Suppressor macrophage treated with lipopolysaccharide for 1 hour (primary cell): Measurements from ENCODE around the gene JAK3.
A peak's percentile ranks its signal among the peaks of the same experiment; 100 is the strongest.

ENCODE experiments used
- DNase-seq, 3 donors: peaks; one replicate each; pipeline ENCODE4 v3.0.0-alpha.2; 2020 to 2022

The JAK3 gene

GRCh38 chr19:17775991-17776803 lies 71.6 kb downstream of the JAK3 start:
- peak; percentile 75 to 86 (median 85) for DNase-seq

- peak; percentile 51 to 66 (median 64) for DNase-seq
Measured at GRCh38 chr19:17775245-17775927, 72.4 kb downstream of the JAK3 start.
